Gastrocnemius medialis (tissue), 4 donors: ENCODE data around the gene ST3GAL2.

Experiments
- CTCF ChIP-seq, 5 experiments: fragments of 450-650 bp in 3 of 5; fragments of 200-600 bp in 2 of 5; sonication (generic) in 2 of 5; IDR thresholded peaks in 4 of 5; conservative IDR thresholded peaks in 1 of 5; 1 replicate in 4 of 5; 2 replicates in 1 of 5; pipeline ENCODE4 v1.5.1; 2016 to 2019; ENCODE audit warnings: antibody characterized with exemption in 5 of 5, mild to moderate bottlenecking in 3 of 5, moderate library complexity in 3 of 5
- POLR2A ChIP-seq, 2 donors: fragments of 450-650 bp; IDR thresholded peaks; one replicate each; pipeline ENCODE4 v1.6.1; 2017; ENCODE audit warnings: antibody characterized with exemption in 2 of 2, mild to moderate bottlenecking in 2 of 2, moderate library complexity in 2 of 2

DNA sequence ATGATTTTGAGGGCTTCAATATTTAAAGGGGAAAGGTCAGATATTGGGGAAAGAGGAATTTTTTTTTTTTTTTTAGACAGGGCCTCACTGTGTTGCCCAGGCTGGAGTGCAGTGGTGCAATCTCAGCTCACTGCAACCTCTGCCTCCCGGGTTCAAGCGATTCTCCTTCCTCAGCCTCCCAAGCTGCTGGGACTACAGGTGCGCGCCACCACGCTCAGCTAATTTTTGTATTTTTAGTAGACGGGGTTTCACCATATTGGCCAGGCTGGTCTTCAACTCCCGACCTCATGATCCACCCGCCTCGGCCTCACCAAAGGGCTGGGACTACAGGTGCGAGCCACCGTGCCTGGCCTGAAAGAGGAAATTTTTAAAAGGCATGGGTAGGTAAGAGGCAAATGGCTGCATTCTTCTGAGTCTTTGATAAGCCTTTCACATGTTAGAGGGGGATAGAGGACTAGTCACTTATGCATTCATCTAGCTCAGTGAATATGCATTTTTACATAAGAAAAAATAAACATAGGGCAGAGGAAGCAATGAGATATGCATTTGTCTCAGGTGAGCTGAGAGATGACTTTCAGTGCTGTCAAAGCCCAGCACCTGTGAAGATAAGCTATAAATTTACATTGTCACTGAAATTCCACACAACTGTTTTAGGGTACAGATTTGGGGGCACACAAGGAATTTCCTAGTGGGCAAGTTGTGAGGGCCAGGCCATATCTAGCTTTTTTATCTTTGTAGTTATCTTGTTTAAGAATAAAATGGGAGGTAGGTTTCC is 14.4 kb upstream of the ST3GAL2 start:
- TF ChIP-seq CTCF (IDR thresholded peaks at IDR 0.05 in 4 of 5, conservative IDR thresholded peaks at IDR 0.05 in 1 of 5) (no peak), POLR2A (IDR thresholded peaks at IDR 0.05) (no peak)
